HCT116 (cell line): Measurements from ENCODE around the gene SEMA4D. TPM values are rescaled to one million over a fixed set of nuclear protein-coding genes. Genes with fewer than 3 reads are reported as not detected.

ENCODE experiments used
- ATAC-seq: fragments of 200-7000 bp; cut with Tn5 transposase; 2 replicates; pipeline ENCODE4 v1.9.1; 2020; ENCODE audit warnings: mild to moderate bottlenecking, moderate library complexity
- BruUV-seq: library from RNA; stranded (reverse); fragments of 400-500 nt; replicated peaks from 2 replicates; lab custom pipeline; 2021; lab: Mats Ljungman, UMichigan
- CTCF ChIA-PET: fragments of 300-600 bp; sonication (Branson Sonifier 250); formaldehyde crosslinking; loops from one replicate; lab custom pipeline; 2021; ENCODE audit warnings: antibody characterized with exemption; lab: Charles Lee
- POLR2A ChIA-PET: fragments of 300-600, 350-600 bp; sonication (Branson Sonifier 250); formaldehyde crosslinking; loops from one replicate; lab custom pipeline; 2021; ENCODE audit warnings: antibody characterized with exemption; lab: Charles Lee
- RAD21 ChIA-PET, 2 experiments: fragments of 300-600 bp; sonication (Branson Sonifier 250); formaldehyde crosslinking; loops; one replicate each; lab custom pipeline; 2023; ENCODE audit warnings: low total read pairs in 2 of 2; ENCODE audit not compliant: uncharacterized antibody in 2 of 2, unreplicated experiment in 2 of 2, low non-redundant PET in 1 of 2; lab: Charles Lee
- DNase-seq: peaks from one replicate; pipeline ENCODE4 v3.0.0-alpha.2; 2010; ENCODE audit warnings: low read depth, low spot score
- H2AFZ ChIP-seq: fragments of 200-600 bp; shearing (Covaris generic), sonication (generic); 2 replicates; pipeline ENCODE4 v1.6.1; 2017; ENCODE audit warnings: low read depth, mixed run types, mixed read lengths, antibody characterized with exemption, low read length; ENCODE audit not compliant: poor library complexity, severe bottlenecking
- H3K27ac ChIP-seq: 2 replicates; pipeline ENCODE4 v1.5.1; 2012; ENCODE audit warnings: low read depth, low read length
- H3K27me3 ChIP-seq: fragments of 200-600 bp; sonication (generic); 2 replicates; pipeline ENCODE4 v1.6.1; 2016; ENCODE audit warnings: mixed run types, low read length, mixed read lengths; ENCODE audit not compliant: insufficient read depth
- H3K36me3 ChIP-seq, 2 experiments: fragments of 200-500 bp in 1 of 2; fragments of 200-600 bp in 1 of 2; sonication (Bioruptor generic) in 1 of 2; sonication (generic) in 1 of 2; 2 replicates each; pipeline versions ENCODE4 v1.5.1 to v1.6.1; 2014 to 2016; ENCODE audit warnings: low read length in 2 of 2, inconsistent platforms in 1 of 2, mixed read lengths in 1 of 2, mixed run types in 1 of 2; ENCODE audit not compliant: insufficient read depth in 2 of 2, control insufficient read depth in 1 of 2
- H3K4me1 ChIP-seq, 2 experiments: fragments of 200-600 bp in 1 of 2; sonication (generic) in 1 of 2; 2 replicates each; pipeline versions ENCODE4 v1.5.1 to v1.6.1; 2012 to 2017; ENCODE audit warnings: low read length in 2 of 2, inconsistent platforms in 1 of 2, mild to moderate bottlenecking in 1 of 2, mixed read lengths in 1 of 2, mixed run types in 1 of 2, moderate library complexity in 1 of 2; ENCODE audit not compliant: insufficient read depth in 2 of 2, control insufficient read depth in 1 of 2
- H3K4me2 ChIP-seq: fragments of 200-600 bp; sonication (generic); 2 replicates; pipeline ENCODE4 v1.6.1; 2017; ENCODE audit warnings: mixed run types, low read length, mixed read lengths
- H3K4me3 ChIP-seq, 2 experiments: fragments of 200-600 bp in 1 of 2; sonication (generic) in 1 of 2; replicated peaks in 1 of 2; 2 replicates each; pipeline ENCODE4 v1.5.1; 2011 to 2016; ENCODE audit warnings: low read length in 2 of 2, control low read depth in 1 of 2, low read depth in 1 of 2, mild to moderate bottlenecking in 1 of 2, mixed read lengths in 1 of 2, mixed run types in 1 of 2
- H3K79me2 ChIP-seq: fragments of 200-600 bp; sonication (generic); 2 replicates; pipeline ENCODE4 v1.6.1; 2017; ENCODE audit warnings: mild to moderate bottlenecking, mixed run types, low read length, moderate library complexity, mixed read lengths; ENCODE audit not compliant: insufficient read depth
- H3K9ac ChIP-seq: fragments of 200-600 bp; sonication (generic); 2 replicates; pipeline ENCODE4 v1.6.1; 2016; ENCODE audit warnings: low read length, mixed read lengths
- H3K9me2 ChIP-seq: fragments of 200-600 bp; sonication (generic), shearing (Covaris generic); 2 replicates; pipeline ENCODE4 v1.6.1; 2017; ENCODE audit warnings: mixed run types, mild to moderate bottlenecking, moderate library complexity; ENCODE audit not compliant: insufficient read depth
- H3K9me3 ChIP-seq, 2 experiments: fragments of 200-500 bp in 1 of 2; fragments of 200-600 bp in 1 of 2; sonication (Bioruptor generic) in 1 of 2; sonication (generic) in 1 of 2; 2 replicates each; pipeline ENCODE4 v1.6.1; 2014 to 2017; ENCODE audit warnings: low read length in 2 of 2, mixed read lengths in 2 of 2, inconsistent platforms in 1 of 2, low read depth in 1 of 2, mild to moderate bottlenecking in 1 of 2, mixed run types in 1 of 2, moderate library complexity in 1 of 2; ENCODE audit not compliant: control insufficient read depth in 1 of 2, insufficient read depth in 1 of 2
- H4K20me1 ChIP-seq: fragments of 200-600 bp; sonication (generic), shearing (Covaris generic); 2 replicates; pipeline ENCODE4 v1.6.1; 2017; ENCODE audit warnings: mixed run types, mild to moderate bottlenecking, moderate library complexity; ENCODE audit not compliant: insufficient read depth
- CBX3 ChIP-seq: IDR thresholded peaks from 2 replicates; pipeline ENCODE4 v1.6.1; 2012; ENCODE audit warnings: low read depth
- EGR1 ChIP-seq: IDR thresholded peaks from 2 replicates; pipeline ENCODE4 v1.6.1; 2012; ENCODE audit warnings: low read depth
- FOSL1 ChIP-seq: IDR thresholded peaks from 2 replicates; pipeline ENCODE4 v1.6.1; 2012; ENCODE audit warnings: low read depth
- SP1 ChIP-seq: IDR thresholded peaks from 2 replicates; pipeline ENCODE4 v1.6.1; 2012; ENCODE audit warnings: low read depth
- ZNF274 ChIP-seq: fragments of 200-500 bp; sonication (Bioruptor generic); IDR thresholded peaks from 2 replicates; pipeline ENCODE4 v1.6.1; 2014; ENCODE audit warnings: mild to moderate bottlenecking, low read depth, low read length, inconsistent platforms
- intact Hi-C: fragments of 100-400 bp; cut with micrococcal nuclease; formaldehyde crosslinking; loops from 2 replicates; pipeline ENCODE4 v1.10.0; 2022
- total RNA-seq: library from RNA; stranded (reverse); gene quantifications from one replicate; pipeline ENCODE4 v1.2.1, GENCODE V29; 2021; ENCODE audit not compliant: unreplicated experiment
- TF ChIP-seq, protein P1 (sequence below): IDR thresholded peaks from 2 replicates; pipeline ENCODE4 v1.6.1; 2011; ENCODE audit warnings: mild to moderate bottlenecking, low read length, moderate library complexity; ENCODE audit not compliant: insufficient replicate concordance; ENCODE audit errors: extremely low read depth
- TF ChIP-seq, protein P2 (sequence below): IDR thresholded peaks from 2 replicates; pipeline ENCODE4 v1.6.1; 2012
- TF ChIP-seq, protein P3 (sequence below): IDR thresholded peaks from 2 replicates; pipeline ENCODE4 v1.6.1; 2012; ENCODE audit warnings: low read depth

The SEMA4D gene
- total RNA-seq, 1 experiment from 2014 or later: 32.0 TPM

DNA sequence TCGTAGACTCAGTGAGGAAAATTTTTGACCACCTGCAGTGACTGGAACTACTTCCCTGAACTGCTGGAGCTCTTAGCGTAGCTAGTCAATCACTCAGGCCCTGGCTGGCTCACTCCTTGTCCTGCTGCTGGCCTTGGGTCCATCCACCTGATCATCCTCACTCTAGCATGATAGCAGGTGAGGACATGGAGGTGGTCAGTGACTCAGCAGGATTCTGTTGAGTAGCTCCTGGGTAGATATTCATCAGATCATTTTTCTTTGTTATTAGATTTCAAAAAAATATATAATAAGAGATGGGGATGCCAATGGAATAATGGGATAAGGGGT, 25.0 kb upstream of the SEMA4D start:
- no peaks in the 10 kb centered on the region for H3K36me3 ChIP-seq
- no peaks in the 10 kb centered on the region for H3K9me3 ChIP-seq
- no peaks in the 10 kb centered on the region for H3K9me2 ChIP-seq
- no peak overlapping the region for H2AFZ ChIP-seq
- H3K27me3 ChIP-seq: no peaks in the 10 kb centered on the region
- TF ChIP-seq SP1 (no peak), EGR1 (no peak), ZNF274 (no peak), FOSL1 (no peak), CBX3 (no peak)
- TF ChIP-seq, protein P1, sequence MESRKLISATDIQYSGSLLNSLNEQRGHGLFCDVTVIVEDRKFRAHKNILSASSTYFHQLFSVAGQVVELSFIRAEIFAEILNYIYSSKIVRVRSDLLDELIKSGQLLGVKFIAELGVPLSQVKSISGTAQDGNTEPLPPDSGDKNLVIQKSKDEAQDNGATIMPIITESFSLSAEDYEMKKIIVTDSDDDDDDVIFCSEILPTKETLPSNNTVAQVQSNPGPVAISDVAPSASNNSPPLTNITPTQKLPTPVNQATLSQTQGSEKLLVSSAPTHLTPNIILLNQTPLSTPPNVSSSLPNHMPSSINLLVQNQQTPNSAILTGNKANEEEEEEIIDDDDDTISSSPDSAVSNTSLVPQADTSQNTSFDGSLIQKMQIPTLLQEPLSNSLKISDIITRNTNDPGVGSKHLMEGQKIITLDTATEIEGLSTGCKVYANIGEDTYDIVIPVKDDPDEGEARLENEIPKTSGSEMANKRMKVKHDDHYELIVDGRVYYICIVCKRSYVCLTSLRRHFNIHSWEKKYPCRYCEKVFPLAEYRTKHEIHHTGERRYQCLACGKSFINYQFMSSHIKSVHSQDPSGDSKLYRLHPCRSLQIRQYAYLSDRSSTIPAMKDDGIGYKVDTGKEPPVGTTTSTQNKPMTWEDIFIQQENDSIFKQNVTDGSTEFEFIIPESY: no peak
- TF ChIP-seq, protein P2, sequence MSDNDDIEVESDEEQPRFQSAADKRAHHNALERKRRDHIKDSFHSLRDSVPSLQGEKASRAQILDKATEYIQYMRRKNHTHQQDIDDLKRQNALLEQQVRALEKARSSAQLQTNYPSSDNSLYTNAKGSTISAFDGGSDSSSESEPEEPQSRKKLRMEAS: no peak
- TF ChIP-seq, protein P3, sequence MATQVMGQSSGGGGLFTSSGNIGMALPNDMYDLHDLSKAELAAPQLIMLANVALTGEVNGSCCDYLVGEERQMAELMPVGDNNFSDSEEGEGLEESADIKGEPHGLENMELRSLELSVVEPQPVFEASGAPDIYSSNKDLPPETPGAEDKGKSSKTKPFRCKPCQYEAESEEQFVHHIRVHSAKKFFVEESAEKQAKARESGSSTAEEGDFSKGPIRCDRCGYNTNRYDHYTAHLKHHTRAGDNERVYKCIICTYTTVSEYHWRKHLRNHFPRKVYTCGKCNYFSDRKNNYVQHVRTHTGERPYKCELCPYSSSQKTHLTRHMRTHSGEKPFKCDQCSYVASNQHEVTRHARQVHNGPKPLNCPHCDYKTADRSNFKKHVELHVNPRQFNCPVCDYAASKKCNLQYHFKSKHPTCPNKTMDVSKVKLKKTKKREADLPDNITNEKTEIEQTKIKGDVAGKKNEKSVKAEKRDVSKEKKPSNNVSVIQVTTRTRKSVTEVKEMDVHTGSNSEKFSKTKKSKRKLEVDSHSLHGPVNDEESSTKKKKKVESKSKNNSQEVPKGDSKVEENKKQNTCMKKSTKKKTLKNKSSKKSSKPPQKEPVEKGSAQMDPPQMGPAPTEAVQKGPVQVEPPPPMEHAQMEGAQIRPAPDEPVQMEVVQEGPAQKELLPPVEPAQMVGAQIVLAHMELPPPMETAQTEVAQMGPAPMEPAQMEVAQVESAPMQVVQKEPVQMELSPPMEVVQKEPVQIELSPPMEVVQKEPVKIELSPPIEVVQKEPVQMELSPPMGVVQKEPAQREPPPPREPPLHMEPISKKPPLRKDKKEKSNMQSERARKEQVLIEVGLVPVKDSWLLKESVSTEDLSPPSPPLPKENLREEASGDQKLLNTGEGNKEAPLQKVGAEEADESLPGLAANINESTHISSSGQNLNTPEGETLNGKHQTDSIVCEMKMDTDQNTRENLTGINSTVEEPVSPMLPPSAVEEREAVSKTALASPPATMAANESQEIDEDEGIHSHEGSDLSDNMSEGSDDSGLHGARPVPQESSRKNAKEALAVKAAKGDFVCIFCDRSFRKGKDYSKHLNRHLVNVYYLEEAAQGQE: no peak
- DNase-seq (no peak), ATAC-seq (no peak)
- ChIA-PET POLR2A (no interaction called here), RAD21 (no interaction called here), CTCF (interaction anchor here (1.4 kb wide), 1 partner anchor 579 kb away, joined by 3 read pairs; no protein-coding TSS in a partner anchor)
- intact Hi-C loops: no loop called here
- H3K4me1 ChIP-seq: peaks cover 0 to 29% of the 10 kb centered on the region in 2 experiments; a peak in 2 of 4 replicates
- no peak overlapping the region for H3K4me2 ChIP-seq
- H3K27ac ChIP-seq: no peak overlapping the region
- no peaks in the 10 kb centered on the region for H4K20me1 ChIP-seq
- H3K79me2 ChIP-seq: no peaks in the 10 kb centered on the region
- H3K4me3 ChIP-seq: no peak overlapping the region
- no peak overlapping the region for H3K9ac ChIP-seq
- no TSS peak for BruUV-seq
